Neural cell (in vitro differentiated cells): ENCODE results near the gene NCKIPSD. TPM values are rescaled to one million over a fixed set of nuclear protein-coding genes. Genes with fewer than 3 reads are reported as not detected.

ENCODE experiments used
- H2AFZ ChIP-seq: fragments of 200-600, 300-800 bp; sonication (generic), shearing (Covaris generic); 2 replicates; pipeline ENCODE4 v1.6.0; 2014; ENCODE audit warnings: low read depth, mild to moderate bottlenecking, antibody characterized with exemption, low read length, moderate library complexity
- H3F3A ChIP-seq: fragments of 200-600 bp; shearing (Covaris generic); 2 replicates; pipeline ENCODE4 v1.6.1; 2016; ENCODE audit warnings: mild to moderate bottlenecking, moderate library complexity, mixed read lengths, antibody characterized with exemption, low read length; ENCODE audit not compliant: insufficient read depth, poor library complexity, severe bottlenecking
- H3K27ac ChIP-seq: fragments of 200-600, 300-800 bp; sonication (generic), shearing (Covaris generic); 2 replicates; pipeline ENCODE4 v1.5.1; 2014; ENCODE audit warnings: mild to moderate bottlenecking, low read length, moderate library complexity
- H3K27me3 ChIP-seq: fragments of 300-800, 200-600 bp; sonication (generic), shearing (Covaris generic); 2 replicates; pipeline ENCODE4 v1.6.0; 2014; ENCODE audit warnings: mild to moderate bottlenecking, low read depth, low read length, moderate library complexity; ENCODE audit not compliant: insufficient read depth
- H3K36me3 ChIP-seq: fragments of 300-800, 200-600 bp; sonication (generic), shearing (Covaris generic); 2 replicates; pipeline ENCODE4 v1.5.1; 2014; ENCODE audit warnings: mild to moderate bottlenecking, antibody characterized with exemption, low read length, moderate library complexity; ENCODE audit not compliant: insufficient read depth
- H3K4me2 ChIP-seq: fragments of 300-800, 200-600 bp; sonication (generic), shearing (Covaris generic); 2 replicates; pipeline ENCODE4 v1.6.0; 2014; ENCODE audit warnings: mild to moderate bottlenecking, low read length
- H3K4me3 ChIP-seq: fragments of 300-800, 200-600 bp; sonication (generic), shearing (Covaris generic); 2 replicates; pipeline ENCODE4 v1.5.1; 2014; ENCODE audit warnings: mild to moderate bottlenecking, low read length, moderate library complexity
- H3K79me2 ChIP-seq: fragments of 200-600 bp; shearing (Covaris generic); replicated peaks from 2 replicates; pipeline ENCODE4 v1.6.0; 2014; ENCODE audit warnings: mild to moderate bottlenecking, low read length, moderate library complexity; ENCODE audit not compliant: insufficient read depth
- H3K9ac ChIP-seq: fragments of 300-800, 200-600 bp; sonication (generic), shearing (Covaris generic); 2 replicates; pipeline ENCODE4 v1.6.1; 2016; ENCODE audit warnings: mild to moderate bottlenecking, low read length, mixed read lengths
- H3K9me2 ChIP-seq: fragments of 200-600 bp; shearing (Covaris generic); 2 replicates; pipeline ENCODE4 v1.6.1; 2016; ENCODE audit warnings: mild to moderate bottlenecking, low read length, mixed read lengths; ENCODE audit not compliant: insufficient read depth
- H3K9me3 ChIP-seq: fragments of 200-600, 300-800 bp; sonication (generic), shearing (Covaris generic); 2 replicates; pipeline ENCODE4 v1.6.1; 2016; ENCODE audit warnings: mild to moderate bottlenecking, mixed run types, low read length, moderate library complexity, mixed read lengths
- H4K20me1 ChIP-seq: fragments of 200-600 bp; shearing (Covaris generic); 2 replicates; pipeline ENCODE4 v1.6.1; 2016; ENCODE audit warnings: mild to moderate bottlenecking, mixed run types; ENCODE audit not compliant: insufficient read depth
- CTCF ChIP-seq: fragments of 450-650 bp; IDR thresholded peaks from 2 replicates; pipeline ENCODE4 v1.5.1; 2014; ENCODE audit warnings: antibody characterized with exemption, mild to moderate bottlenecking, moderate library complexity; ENCODE audit not compliant: poor library complexity, severe bottlenecking
- EP300 ChIP-seq: fragments of 450-650 bp; conservative IDR thresholded peaks from 2 replicates; pipeline ENCODE4 v1.6.1; 2014; ENCODE audit warnings: antibody characterized with exemption, mild to moderate bottlenecking, moderate library complexity; ENCODE audit not compliant: poor library complexity, severe bottlenecking
- EZH2 ChIP-seq: fragments of 200-600, 300-800 bp; shearing (Covaris generic), sonication (generic); IDR thresholded peaks from 2 replicates; pipeline ENCODE4 v1.6.1; 2014; ENCODE audit warnings: antibody characterized with exemption, low read length, borderline replicate concordance, mild to moderate bottlenecking; ENCODE audit not compliant: insufficient read depth, poor library complexity, severe bottlenecking
- MXI1 ChIP-seq: fragments of 450-650 bp; conservative IDR thresholded peaks from 2 replicates; pipeline ENCODE4 v1.6.1; 2014; ENCODE audit warnings: antibody characterized with exemption, mild to moderate bottlenecking; ENCODE audit not compliant: poor library complexity, severe bottlenecking
- POLR2AphosphoS5 ChIP-seq: IDR thresholded peaks from 2 replicates; pipeline ENCODE4 v1.6.1; 2012
- RAD21 ChIP-seq: fragments of 450-650 bp; conservative IDR thresholded peaks from 2 replicates; pipeline ENCODE4 v1.6.1; 2014; ENCODE audit warnings: antibody characterized with exemption, mild to moderate bottlenecking, moderate library complexity
- REST ChIP-seq: IDR thresholded peaks from 2 replicates; pipeline ENCODE4 v1.6.1; 2012; ENCODE audit warnings: borderline replicate concordance
- SMC3 ChIP-seq: fragments of 450-650 bp; conservative IDR thresholded peaks from 2 replicates; pipeline ENCODE4 v1.6.1; 2014; ENCODE audit warnings: antibody characterized with exemption, mild to moderate bottlenecking, moderate library complexity; ENCODE audit not compliant: poor library complexity
- TAF1 ChIP-seq: IDR thresholded peaks from 2 replicates; pipeline ENCODE4 v1.6.1; 2012; ENCODE audit warnings: low read depth
- polyA plus RNA-seq: library from polyadenylated mRNA; depleted of rRNA; stranded (reverse); fragments of >200 nt; gene quantifications from 2 replicates; pipeline ENCODE4 v1.2.3, GENCODE V29; 2014

NCKIPSD gene
- polyA plus RNA-seq, 1 donor from 2014 or later: 19.0 TPM

- no peaks in the 10 kb centered on the region for H3K9me3 ChIP-seq
- TF ChIP-seq RAD21 (no peak), EZH2 (no peak), EP300 (no peak), REST (no peak), TAF1 (no peak), MXI1 (no peak), POLR2AphosphoS5 (no peak), CTCF (no peak), SMC3 (no peak)
- H3K27me3 ChIP-seq: no peaks in the 10 kb centered on the region
- H3K36me3 ChIP-seq: no peaks in the 10 kb centered on the region
- no peak overlapping the region for H2AFZ ChIP-seq
- H3K4me3 ChIP-seq: no peak overlapping the region
- H3K9ac ChIP-seq: no peak overlapping the region
- no peak overlapping the region for H3K4me2 ChIP-seq
- H3K79me2 ChIP-seq: no peaks in the 10 kb centered on the region
- no peak overlapping the region for H3K27ac ChIP-seq
- no peaks in the 10 kb centered on the region for H3K9me2 ChIP-seq
- no peaks in the 10 kb centered on the region for H3F3A ChIP-seq
- H4K20me1 ChIP-seq: peaks cover under 1% of the 10 kb centered on the region
Measured at GRCh38 chr3:48647714-48648113, 38.0 kb downstream of the NCKIPSD start.

GRCh38 chr3:48644898-48645760, 40.6 kb downstream of the NCKIPSD start:
- TF ChIP-seq EP300 (no peak), REST (no peak), CTCF (no peak), SMC3 (no peak), MXI1 (no peak)
- no peaks in the 10 kb centered on the region for H3F3A ChIP-seq
- H3K9me3 ChIP-seq: no peaks in the 10 kb centered on the region
- no peaks in the 10 kb centered on the region for H3K79me2 ChIP-seq
- H2AFZ ChIP-seq: no peak overlapping the region
- H3K27ac ChIP-seq: no peak overlapping the region
- H3K27me3 ChIP-seq: no peaks in the 10 kb centered on the region
- H3K4me3 ChIP-seq: no peak overlapping the region
- no peak overlapping the region for H3K9ac ChIP-seq
- no peaks in the 10 kb centered on the region for H4K20me1 ChIP-seq
- no peaks in the 10 kb centered on the region for H3K36me3 ChIP-seq
- H3K9me2 ChIP-seq: no peaks in the 10 kb centered on the region
- H3K4me2 ChIP-seq: no peak overlapping the region
